MCF 10A (cell line): Measurements from ENCODE around the gene SLC38A10. TPM values are rescaled to one million over a fixed set of nuclear protein-coding genes. Genes with fewer than 3 reads are reported as not detected.
A peak's percentile ranks its signal among the peaks of the same experiment; 100 is the strongest.

Experiments
- BruUV-seq: library from RNA; stranded (reverse); fragments of 400-500 nt; replicated peaks from 2 replicates; lab custom pipeline; 2021; lab: Mats Ljungman, UMichigan
- CTCF ChIA-PET: fragments of 300-600 bp; sonication (Branson Sonifier 250); formaldehyde crosslinking; extraction: SDS; loops from one replicate; lab custom pipeline; 2021; ENCODE audit warnings: antibody characterized with exemption, inconsistent platforms; lab: Yijun Ruan, JAX
- POLR2A ChIA-PET: fragments of 300-600, 350-650 bp; sonication (Branson Sonifier 250); formaldehyde crosslinking; extraction: SDS; loops from one replicate; lab custom pipeline; 2020; ENCODE audit warnings: antibody characterized with exemption, inconsistent platforms; lab: Yijun Ruan, JAX
- DNase-seq: peaks from one replicate; pipeline ENCODE4 v3.0.0-alpha.2; 2018; ENCODE audit not compliant: unreplicated experiment
- H3K27ac Mint-ChIP-seq: one replicate; pipeline ENCODE4 v1.8.0; 2022; ENCODE audit warnings: mild to moderate bottlenecking, low read depth, mixed read lengths; ENCODE audit not compliant: unreplicated experiment
- H3K27me3 Mint-ChIP-seq: one replicate; pipeline ENCODE4 v1.8.0; 2022; ENCODE audit warnings: mixed read lengths; ENCODE audit not compliant: insufficient read depth, unreplicated experiment
- H3K36me3 Mint-ChIP-seq: one replicate; pipeline ENCODE4 v1.8.0; 2022; ENCODE audit warnings: mild to moderate bottlenecking, moderate library complexity, mixed read lengths; ENCODE audit not compliant: insufficient read depth, unreplicated experiment
- H3K4me1 Mint-ChIP-seq: one replicate; pipeline ENCODE4 v1.8.0; 2022; ENCODE audit warnings: mixed read lengths; ENCODE audit not compliant: insufficient read depth, unreplicated experiment
- H3K4me3 Mint-ChIP-seq: one replicate; pipeline ENCODE4 v1.8.0; 2022; ENCODE audit warnings: mild to moderate bottlenecking, moderate library complexity, mixed read lengths; ENCODE audit not compliant: unreplicated experiment
- H3K9me3 Mint-ChIP-seq: one replicate; pipeline ENCODE4 v1.8.0; 2022; ENCODE audit warnings: mixed read lengths; ENCODE audit not compliant: unreplicated experiment
- CTCF ChIP-seq: fragments of 200-600 bp; IDR thresholded peaks from one replicate; pipeline ENCODE4 v1.8.0; 2022; ENCODE audit warnings: antibody characterized with exemption, mild to moderate bottlenecking; ENCODE audit not compliant: unreplicated experiment
- intact Hi-C: fragments of 100-400 bp; cut with micrococcal nuclease; formaldehyde crosslinking; loops from 2 replicates; pipeline ENCODE4 v1.14.1; 2022
- total RNA-seq: library from RNA; stranded (reverse); gene quantifications from 2 replicates; pipeline ENCODE4 v1.2.3, GENCODE V29; 2022

Gene SLC38A10
- total RNA-seq, 1 experiment from 2014 or later: 98.2 TPM

GRCh38 chr17:81323411-81323868 is 28.3 kb upstream of the SLC38A10 start:
- no TSS peak for BruUV-seq
- Mint-ChIP-seq H3K9me3 (no peaks in the 10 kb centered on the region), H3K27ac (no peak overlapping the region), H3K4me1 (peaks cover 11% of the 10 kb centered on the region), H3K27me3 (no peaks in the 10 kb centered on the region), H3K36me3 (no peaks in the 10 kb centered on the region), H3K4me3 (no peak overlapping the region)
- ChIA-PET CTCF (no interaction called here), POLR2A (interaction anchor here (0.5 to 1.5 kb wide), 3 partner anchors 18 to 76 kb away, joined by 3 to 5 read pairs (median 4); partner anchors contain the start of gene BAHCC1)
- DNase-seq: no peak
- no peak for TF ChIP-seq CTCF
- intact Hi-C loops: no loop called here

- no TSS peak for BruUV-seq
- Mint-ChIP-seq H3K27me3 (no peaks in the 10 kb centered on the region), H3K9me3 (no peaks in the 10 kb centered on the region), H3K4me3 (no peak overlapping the region), H3K36me3 (no peaks in the 10 kb centered on the region), H3K4me1 (peaks cover 7% of the 10 kb centered on the region), H3K27ac (no peak overlapping the region)
- CTCF ChIA-PET: no interaction called here
- no peak for TF ChIP-seq CTCF
- DNase-seq: no peak
- POLR2A ChIA-PET: interaction anchor here (1.0 to 1.5 kb wide), 2 partner anchors 18 to 72 kb away, joined by 3 to 4 read pairs; partner anchors contain the start of gene BAHCC1
- intact Hi-C loops: no loop called here
Observed at GRCh38 chr17:81323083-81323369, 27.9 kb upstream of the SLC38A10 start.

- intact Hi-C loops: no loop called here
- no peak for TF ChIP-seq CTCF
- CTCF ChIA-PET: interaction anchor here (1.0 kb wide), 1 partner anchor 13 kb away, joined by 3 read pairs; no protein-coding TSS in a partner anchor
- Mint-ChIP-seq H3K36me3 (no peaks in the 10 kb centered on the region), H3K4me1 (peaks cover 5% of the 10 kb centered on the region), H3K9me3 (no peaks in the 10 kb centered on the region), H3K27me3 (no peaks in the 10 kb centered on the region), H3K4me3 (no peak overlapping the region), H3K27ac (no peak overlapping the region)
- DNase-seq: peak; percentile 47
- no TSS peak for BruUV-seq
- POLR2A ChIA-PET: interaction anchor here (1.0 to 1.5 kb wide), 2 partner anchors 18 to 73 kb away, joined by 3 to 4 read pairs; partner anchors contain the start of gene BAHCC1
Observed at GRCh38 chr17:81322271-81323082, 27.4 kb upstream of the SLC38A10 start.

- Mint-ChIP-seq H3K27me3 (no peaks in the 10 kb centered on the region), H3K36me3 (peaks cover 4% of the 10 kb centered on the region), H3K27ac (no peak overlapping the region), H3K4me1 (peaks cover 10% of the 10 kb centered on the region), H3K9me3 (no peaks in the 10 kb centered on the region), H3K4me3 (no peak overlapping the region)
- intact Hi-C loops: no loop called here
- CTCF ChIA-PET: interaction anchor here (0.6 kb wide), 1 partner anchor 277 kb away, joined by 4 read pairs; no protein-coding TSS in a partner anchor
- POLR2A ChIA-PET: no interaction called here
- DNase-seq: no peak
- TF ChIP-seq CTCF: no peak
- no TSS peak for BruUV-seq
Observed at GRCh38 chr17:81317961-81318605, 23.0 kb upstream of the SLC38A10 start.
